Naive B cell (primary cell): ENCODE results near the gene TMEM258. TPM values are rescaled to one million over a fixed set of nuclear protein-coding genes. Genes with fewer than 3 reads are reported as not detected.
A peak's percentile ranks its signal among the peaks of the same experiment; 100 is the strongest.

Source experiments
- ATAC-seq, 2 donors: fragments of 150-1000 bp; cut with Tn5 transposase; 2 replicates each; pipeline ENCODE4 v1.10.0; 2021; ENCODE audit warnings: low read depth in 2 of 2, mild to moderate bottlenecking in 2 of 2, moderate library complexity in 2 of 2
- DNase-seq: peaks from one replicate; pipeline ENCODE4 v3.0.0; 2022
- H3K27ac Mint-ChIP-seq, 6 donors: one replicate each; pipeline ENCODE4 v1.8.0; 2020 to 2022; ENCODE audit warnings: mild to moderate bottlenecking in 6 of 6, mixed read lengths in 6 of 6, moderate library complexity in 5 of 6, inconsistent platforms in 2 of 6
- H3K27me3 Mint-ChIP-seq, 3 donors: one replicate each; pipeline ENCODE4 v1.8.0; 2021 to 2022; ENCODE audit warnings: mixed read lengths in 3 of 3, mild to moderate bottlenecking in 1 of 3
- H3K36me3 Mint-ChIP-seq, 2 donors: one replicate each; pipeline ENCODE4 v1.8.0; 2020 to 2022; ENCODE audit warnings: mixed read lengths in 2 of 2, inconsistent platforms in 1 of 2, mild to moderate bottlenecking in 1 of 2
- H3K4me1 Mint-ChIP-seq, 3 donors: one replicate each; pipeline ENCODE4 v1.8.0; 2020 to 2022; ENCODE audit warnings: mixed read lengths in 3 of 3, inconsistent platforms in 1 of 3, mild to moderate bottlenecking in 1 of 3, moderate library complexity in 1 of 3
- H3K4me3 Mint-ChIP-seq, 8 donors: one replicate each; pipeline ENCODE4 v1.8.0; 2020 to 2022; ENCODE audit warnings: mild to moderate bottlenecking in 8 of 8, mixed read lengths in 8 of 8, moderate library complexity in 8 of 8, inconsistent platforms in 2 of 8
- H3K9me3 Mint-ChIP-seq, 7 donors: one replicate each; pipeline ENCODE4 v1.8.0; 2020 to 2022; ENCODE audit warnings: mixed read lengths in 7 of 7, mild to moderate bottlenecking in 5 of 7, inconsistent platforms in 2 of 7, moderate library complexity in 1 of 7
- polyA plus RNA-seq, 6 donors: library from polyadenylated mRNA; unstranded; fragments of 300-500 nt; fragmentation: Illumina TruSeq; gene quantifications; one replicate each; pipeline ENCODE4 v1.2.3, GENCODE V29; 2021; ENCODE audit warnings: low read depth in 6 of 6

Gene TMEM258
- polyA plus RNA-seq, 6 donors from 2014 or later: 117 to 238 (median 185) TPM

DNA sequence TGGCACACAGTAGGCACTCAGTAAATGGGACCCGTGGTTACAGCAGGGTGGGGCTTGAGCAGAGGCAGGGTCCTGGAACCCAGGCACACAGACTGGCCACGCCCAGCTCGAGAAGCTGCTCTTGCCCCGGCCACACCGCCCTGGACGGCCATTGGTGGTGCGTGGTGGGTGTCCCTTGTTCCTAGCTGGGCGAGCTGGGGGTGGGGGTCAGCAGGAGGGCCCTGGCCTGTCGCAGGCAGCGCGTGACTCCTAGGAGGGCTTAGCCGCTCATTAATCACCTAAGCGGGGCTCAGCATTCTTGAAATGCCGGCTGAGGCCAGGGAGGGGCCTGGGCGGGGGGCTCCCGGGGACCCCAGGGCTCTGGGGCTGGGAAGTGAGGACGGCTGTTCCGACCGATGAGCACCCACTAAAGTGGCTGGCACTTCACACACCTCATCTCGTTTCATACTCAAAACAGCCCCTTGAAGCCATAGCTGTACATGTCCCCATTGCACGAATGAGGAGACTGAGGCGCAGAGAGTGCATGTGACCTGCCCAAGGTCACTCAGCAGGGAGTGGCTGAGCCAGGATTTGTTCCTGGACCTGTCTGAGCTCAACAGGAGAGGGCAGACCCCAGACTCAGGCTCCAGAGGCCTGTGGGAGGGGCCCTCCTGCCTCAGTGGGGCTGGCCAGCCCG, 28.3 kb downstream of the TMEM258 start:
- no peak overlapping the region for H3K27ac Mint-ChIP-seq
- no peaks in the 10 kb centered on the region for H3K36me3 Mint-ChIP-seq
- no peak overlapping the region for H3K4me3 Mint-ChIP-seq
- H3K4me1 Mint-ChIP-seq: no peaks in the 10 kb centered on the region
- DNase-seq: no peak
- peaks cover 0 to 17% (median 15%) of the 10 kb centered on the region in 3 donors for H3K27me3 Mint-ChIP-seq
- no peaks in the 10 kb centered on the region for H3K9me3 Mint-ChIP-seq
- ATAC-seq: no peak

DNA sequence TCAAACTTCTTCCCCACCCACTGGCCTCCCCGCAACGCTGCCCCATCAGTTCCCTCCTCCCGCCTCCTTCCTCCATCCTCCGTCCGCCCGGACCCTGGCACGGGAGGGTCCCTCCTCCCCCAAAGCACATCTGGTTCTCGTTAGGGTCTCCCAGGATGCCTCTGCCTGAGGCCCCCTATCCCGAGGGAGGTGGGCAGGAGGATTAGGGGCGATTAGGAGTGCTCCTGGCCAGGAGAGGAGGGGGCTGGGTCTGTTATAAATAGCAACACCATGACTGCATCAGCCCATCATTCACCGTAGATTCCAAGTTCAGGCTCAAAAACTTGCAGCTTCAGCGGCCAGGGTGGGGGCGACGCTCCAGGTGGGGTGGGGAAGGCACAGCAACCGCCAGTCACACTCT, 29.6 kb downstream of the TMEM258 start:
- no peak for DNase-seq
- no peak overlapping the region for H3K4me3 Mint-ChIP-seq
- ATAC-seq: no peak
- H3K27me3 Mint-ChIP-seq: peaks cover 0 to 17% (median 15%) of the 10 kb centered on the region in 3 donors
- no peaks in the 10 kb centered on the region for H3K4me1 Mint-ChIP-seq
- no peaks in the 10 kb centered on the region for H3K36me3 Mint-ChIP-seq
- no peaks in the 10 kb centered on the region for H3K9me3 Mint-ChIP-seq
- H3K27ac Mint-ChIP-seq: no peak overlapping the region

DNA sequence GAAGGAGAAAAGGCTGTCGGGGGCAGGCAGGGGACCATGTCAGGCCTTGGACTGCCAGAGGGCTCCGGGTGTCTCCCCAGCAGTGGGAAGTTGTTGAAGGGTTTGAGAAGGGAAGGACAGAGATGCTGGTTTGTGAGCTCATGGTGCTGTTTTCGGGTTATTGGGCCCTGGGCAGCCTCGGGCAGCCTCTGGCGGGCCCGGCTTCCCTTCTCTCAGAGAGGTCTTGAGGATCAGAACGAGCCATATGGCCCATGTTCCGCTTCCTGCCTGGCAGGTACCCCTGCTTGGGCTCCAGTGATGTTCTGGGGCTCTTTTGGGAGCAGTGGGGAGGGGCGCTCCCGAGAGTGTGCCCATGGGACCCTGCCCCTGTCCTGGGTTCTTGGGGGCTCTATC, 30.2 kb downstream of the TMEM258 start:
- no peak for ATAC-seq
- Mint-ChIP-seq H3K4me1 (peaks cover 0 to under 1% (median 0%) of the 10 kb centered on the region in 3 donors), H3K9me3 (no peaks in the 10 kb centered on the region), H3K4me3 (no peak overlapping the region), H3K27me3 (peaks cover 0 to 17% (median 15%) of the 10 kb centered on the region in 3 donors), H3K36me3 (no peaks in the 10 kb centered on the region), H3K27ac (peak overlapping the region in 1 of 6 donors; percentile 94)
- DNase-seq: no peak

DNA sequence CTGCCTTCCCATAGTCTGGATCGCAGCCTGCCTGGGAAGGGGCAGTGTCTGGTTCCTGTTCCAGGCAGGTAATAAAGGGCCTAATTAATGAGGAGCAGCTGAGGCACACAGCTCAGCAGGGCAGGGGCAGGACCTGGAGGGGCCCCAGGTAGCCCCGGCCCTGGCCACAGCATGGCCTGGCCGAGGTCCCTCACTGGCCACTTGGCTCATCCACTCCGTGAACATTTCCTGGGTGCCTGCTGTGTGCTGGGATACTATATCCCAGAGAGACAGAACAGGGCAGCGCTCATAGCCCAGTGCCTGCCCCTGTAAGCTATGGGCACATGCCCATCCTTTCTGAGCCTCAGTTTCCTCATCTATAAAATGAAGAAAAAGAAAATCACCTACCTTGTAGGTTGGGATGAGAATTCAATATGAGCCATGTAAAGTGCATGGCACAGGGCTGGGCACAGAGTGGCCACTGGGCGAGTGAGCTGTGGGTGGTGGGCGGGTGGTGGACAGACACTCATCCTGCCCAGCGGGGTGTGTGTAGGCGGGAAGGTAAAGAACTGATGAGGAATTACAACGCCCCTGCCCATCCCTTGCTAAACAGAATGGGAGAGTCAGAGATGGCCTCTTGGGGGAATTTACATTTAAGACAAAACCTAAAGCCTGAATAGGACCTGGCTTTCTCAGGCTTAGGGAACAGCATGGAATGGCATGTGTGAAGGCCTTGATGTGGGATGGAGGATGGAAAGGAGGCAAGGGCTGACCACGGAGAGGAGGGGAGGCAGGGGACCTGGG, 30.8 kb downstream of the TMEM258 start:
- ATAC-seq: no peak

GRCh38 chr11:61760946-61761345, 31.5 kb downstream of the TMEM258 start:
- Mint-ChIP-seq H3K27ac (no peak overlapping the region), H3K4me1 (peaks cover 0 to 9% (median 8%) of the 10 kb centered on the region in 3 donors), H3K4me3 (no peak overlapping the region), H3K9me3 (no peaks in the 10 kb centered on the region), H3K36me3 (no peaks in the 10 kb centered on the region), H3K27me3 (peaks cover 0 to 21% (median 17%) of the 10 kb centered on the region in 3 donors)
- ATAC-seq: no peak
- no peak for DNase-seq

More for the DNA sequence above, 30.8 kb downstream of the TMEM258 start:
- H3K36me3 Mint-ChIP-seq: no peaks in the 10 kb centered on the region
- peak overlapping the region in 2 of 6 donors; percentile 30 to 94 for H3K27ac Mint-ChIP-seq
- no peak overlapping the region for H3K4me3 Mint-ChIP-seq
- no peak for DNase-seq
- H3K27me3 Mint-ChIP-seq: peaks cover 0 to 17% (median 16%) of the 10 kb centered on the region in 3 donors
- H3K4me1 Mint-ChIP-seq: peaks cover 0 to 7% (median 1%) of the 10 kb centered on the region in 3 donors
- no peaks in the 10 kb centered on the region for H3K9me3 Mint-ChIP-seq

DNA sequence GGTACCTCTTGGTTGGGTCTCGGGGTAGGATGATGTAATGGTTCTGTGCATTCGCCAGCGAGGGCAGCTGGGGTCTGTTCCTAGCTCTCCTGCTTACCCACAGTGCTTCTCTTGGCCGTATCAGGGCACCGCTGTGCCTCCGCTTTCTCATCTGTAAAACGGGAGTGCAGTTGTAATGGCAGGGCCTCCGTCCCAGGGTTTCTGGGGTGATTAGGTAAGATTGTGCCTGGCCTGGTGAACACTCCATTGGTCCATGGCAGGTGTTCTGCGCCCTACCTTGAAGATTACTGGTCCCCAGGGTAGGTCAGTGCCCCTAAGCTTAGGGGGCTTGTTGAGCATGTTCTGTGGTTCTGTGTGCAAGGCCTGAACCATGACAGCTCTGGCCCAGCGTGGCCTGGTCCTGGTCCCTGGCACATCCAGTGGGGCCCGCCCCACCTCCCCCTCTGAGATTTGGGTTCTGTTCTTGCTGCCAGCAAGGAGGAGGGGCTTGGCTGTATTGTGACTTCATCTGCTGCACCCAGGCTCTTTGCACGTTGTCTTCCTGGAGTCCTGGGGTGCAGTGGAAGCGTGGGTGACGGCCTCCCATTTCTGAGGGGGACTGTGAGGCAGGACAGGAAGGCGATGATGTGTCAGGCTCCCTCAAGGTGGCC, 35.1 kb downstream of the TMEM258 start:
- H3K27ac Mint-ChIP-seq: no peak overlapping the region
- H3K27me3 Mint-ChIP-seq: peaks cover 7 to 41% (median 33%) of the 10 kb centered on the region in 3 donors
- H3K4me3 Mint-ChIP-seq: peak overlapping the region in 1 of 8 donors; percentile 23
- DNase-seq (no peak), ATAC-seq (no peak)
- no peaks in the 10 kb centered on the region for H3K9me3 Mint-ChIP-seq
- H3K36me3 Mint-ChIP-seq: no peaks in the 10 kb centered on the region
- H3K4me1 Mint-ChIP-seq: peaks cover 9 to 16% (median 14%) of the 10 kb centered on the region in 3 donors

DNA sequence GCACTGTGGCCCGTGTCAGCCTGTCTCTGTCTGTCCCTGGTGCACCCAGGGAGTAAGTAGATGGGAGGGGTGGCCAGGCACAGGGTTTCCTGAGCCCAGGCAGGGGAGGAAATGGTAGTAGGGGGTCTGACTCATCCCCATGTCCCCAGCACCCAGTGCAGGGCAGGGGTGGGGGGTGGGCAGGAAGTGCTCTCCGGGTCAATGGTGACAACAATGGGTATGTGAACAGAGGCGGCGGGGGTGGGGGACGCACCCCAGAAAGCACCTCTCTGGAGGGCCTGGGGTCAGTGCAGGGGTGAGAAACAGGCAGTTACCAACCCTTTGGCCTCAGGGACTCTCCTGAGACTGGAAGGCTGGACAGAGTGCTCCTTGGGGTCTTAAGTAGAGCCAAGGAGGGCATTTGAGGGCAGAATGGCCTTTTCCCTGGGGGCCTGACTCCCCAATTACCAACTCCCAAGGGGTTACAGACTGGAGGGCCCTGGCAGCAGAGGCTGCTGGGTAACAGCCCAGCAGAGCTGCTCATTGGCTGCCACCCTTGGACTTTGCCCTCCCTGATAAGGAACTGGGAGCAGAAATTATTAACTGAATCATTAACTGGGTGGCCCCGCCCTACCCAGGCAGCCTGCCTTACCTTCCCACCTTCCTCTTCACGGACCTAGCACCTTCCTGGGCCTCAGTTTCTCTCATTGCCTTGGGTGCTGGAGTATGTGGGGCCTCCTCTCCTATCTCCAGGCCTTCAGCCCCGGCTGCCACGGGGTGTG, 35.8 kb downstream of the TMEM258 start:
- no peaks in the 10 kb centered on the region for H3K9me3 Mint-ChIP-seq
- DNase-seq: no peak
- peak overlapping the region in 2 of 8 donors; percentile 23 to 74 for H3K4me3 Mint-ChIP-seq
- peaks cover 7 to 38% (median 31%) of the 10 kb centered on the region in 3 donors for H3K27me3 Mint-ChIP-seq
- no peaks in the 10 kb centered on the region for H3K36me3 Mint-ChIP-seq
- H3K4me1 Mint-ChIP-seq: peaks cover 13 to 20% (median 14%) of the 10 kb centered on the region in 3 donors
- no peak for ATAC-seq
- no peak overlapping the region for H3K27ac Mint-ChIP-seq

DNA sequence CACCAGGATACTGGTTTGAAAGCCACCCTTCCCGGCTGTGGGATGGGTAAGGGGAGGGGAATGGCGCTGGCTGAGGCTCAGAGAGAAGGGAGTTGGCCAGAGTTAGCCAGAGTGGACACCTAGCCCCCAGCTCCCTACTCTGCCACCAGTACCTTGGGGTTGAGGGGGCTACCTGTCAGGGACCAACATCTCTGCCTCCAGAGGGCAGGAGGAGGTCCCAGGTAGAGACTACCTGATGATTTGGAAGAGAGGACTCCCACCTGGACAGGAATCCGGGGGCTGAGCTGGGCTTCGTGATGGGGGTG, 36.3 kb downstream of the TMEM258 start:
- no peak for DNase-seq
- H3K36me3 Mint-ChIP-seq: no peaks in the 10 kb centered on the region
- H3K27me3 Mint-ChIP-seq: peaks cover 10 to 40% (median 32%) of the 10 kb centered on the region in 3 donors
- peak overlapping the region in 1 of 8 donors; percentile 74 for H3K4me3 Mint-ChIP-seq
- no peak for ATAC-seq
- peaks cover 13 to 20% (median 14%) of the 10 kb centered on the region in 3 donors for H3K4me1 Mint-ChIP-seq
- H3K9me3 Mint-ChIP-seq: no peaks in the 10 kb centered on the region
- H3K27ac Mint-ChIP-seq: no peak overlapping the region

DNA sequence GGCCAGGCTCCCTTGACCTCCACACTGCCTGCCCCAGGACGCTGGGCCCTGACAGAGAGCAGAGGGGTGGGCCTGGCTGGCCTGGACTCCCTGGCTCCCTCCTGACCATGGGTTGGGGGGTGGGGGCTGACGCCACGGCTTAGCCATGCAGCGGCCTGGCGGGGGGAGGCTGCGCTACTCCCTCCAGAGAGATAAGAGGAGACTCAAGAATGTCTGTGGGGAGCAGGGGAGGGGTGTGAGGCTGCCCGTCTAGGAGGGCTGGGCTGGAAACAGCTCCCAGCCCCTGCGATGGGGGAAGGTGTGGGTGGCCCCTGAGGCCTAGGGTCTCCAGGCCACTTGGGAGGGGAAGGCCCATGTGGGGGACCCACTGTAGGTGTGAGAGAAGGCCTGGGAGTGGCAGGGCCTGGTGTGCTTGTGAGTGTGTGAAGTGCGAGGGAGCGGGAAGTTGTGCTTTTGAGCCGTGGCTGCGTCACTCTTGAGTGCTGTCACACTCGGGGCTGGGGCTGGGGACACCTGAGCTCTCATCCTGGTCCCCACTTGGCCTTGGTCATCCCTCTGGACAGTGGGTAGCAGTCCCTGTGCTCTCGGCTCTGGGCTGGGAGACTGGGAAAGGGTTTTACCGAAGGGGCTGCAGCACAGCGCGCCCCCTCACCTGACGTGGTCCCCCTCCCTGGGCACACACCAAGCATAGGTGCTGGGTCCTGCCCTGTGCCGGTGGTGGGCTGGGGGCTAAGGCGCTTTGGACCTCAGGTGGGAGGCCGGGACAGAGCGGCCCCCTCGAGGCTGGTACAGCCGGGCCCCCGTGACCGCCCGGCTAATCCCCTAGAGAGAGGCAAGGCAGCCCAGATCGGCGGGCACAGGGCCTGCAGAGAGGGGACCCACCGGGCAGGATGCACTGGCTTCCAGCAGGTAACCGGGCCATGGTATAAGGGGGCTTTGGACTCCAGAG, 37.6 kb downstream of the TMEM258 start:
- Mint-ChIP-seq H3K9me3 (no peaks in the 10 kb centered on the region), H3K4me3 (no peak overlapping the region), H3K36me3 (no peaks in the 10 kb centered on the region), H3K27me3 (peaks cover 16 to 41% (median 34%) of the 10 kb centered on the region in 3 donors), H3K27ac (no peak overlapping the region), H3K4me1 (peaks cover 13 to 20% (median 14%) of the 10 kb centered on the region in 3 donors)
- DNase-seq (no peak), ATAC-seq (no peak)

GRCh38 chr11:61753672-61754071, 38.7 kb downstream of the TMEM258 start:
- Mint-ChIP-seq H3K36me3 (no peaks in the 10 kb centered on the region), H3K9me3 (no peaks in the 10 kb centered on the region), H3K27me3 (peaks cover 21 to 51% (median 45%) of the 10 kb centered on the region in 3 donors), H3K4me3 (peak overlapping the region in 7 of 8 donors; percentile 42 to 85 (median 76)), H3K27ac (peak overlapping the region in 1 of 6 donors; percentile 3), H3K4me1 (peaks cover 13 to 20% (median 14%) of the 10 kb centered on the region in 3 donors)
- DNase-seq (no peak), ATAC-seq (no peak)

DNA sequence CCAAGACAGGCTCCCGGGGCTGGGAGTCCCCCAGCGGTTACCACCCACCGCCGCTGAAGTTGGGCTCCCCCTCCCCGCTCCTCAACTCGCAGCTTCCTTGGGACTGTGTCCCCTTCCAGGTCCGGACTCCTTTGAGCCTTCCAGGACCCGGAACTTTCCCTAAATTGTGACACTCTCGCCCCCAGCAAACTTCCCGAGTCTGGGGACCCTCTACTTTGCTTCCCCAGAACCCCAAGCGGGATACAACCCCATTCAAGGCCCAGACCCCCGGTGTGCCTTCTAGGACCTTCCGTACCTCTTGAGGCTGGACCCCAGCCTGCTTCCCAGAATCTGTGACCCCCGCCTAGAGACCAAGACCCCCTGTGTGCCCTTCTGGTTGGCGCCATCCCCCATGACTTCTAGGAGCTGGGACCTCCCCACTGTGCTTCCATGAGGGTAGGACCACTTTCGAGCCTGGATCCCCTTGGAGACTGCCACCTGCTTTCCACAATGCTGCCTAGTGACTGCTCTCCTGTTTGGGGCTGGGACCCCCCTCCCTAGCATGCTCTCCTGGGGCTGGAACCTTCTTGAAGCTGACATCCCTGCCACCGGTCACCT, 39.4 kb downstream of the TMEM258 start:
- Mint-ChIP-seq H3K27me3 (peaks cover 21 to 53% (median 50%) of the 10 kb centered on the region in 3 donors), H3K9me3 (no peaks in the 10 kb centered on the region), H3K27ac (peak overlapping the region in 1 of 6 donors; percentile 59), H3K4me1 (peaks cover 13 to 20% (median 14%) of the 10 kb centered on the region in 3 donors), H3K36me3 (no peaks in the 10 kb centered on the region), H3K4me3 (peak overlapping the region; percentile 12 to 85 (median 76))
- DNase-seq: no peak
- ATAC-seq: peak; percentile 17 to 27
